Measurements from ENCODE around the gene SIMC1. TPM values are rescaled to one million over a fixed set of nuclear protein-coding genes. Genes with fewer than 3 reads are reported as not detected.

Gene SIMC1
- total RNA-seq, 1 donor from 2014 or later = 10.9 TPM

GRCh38 chr5:176391999-176392398 is 153.8 kb downstream of the SIMC1 start:
- DNase-seq (ENCODE audit: low spot score) = no peak
- no peak overlapping the region for H3K4me3 Mint-ChIP-seq

DNA sequence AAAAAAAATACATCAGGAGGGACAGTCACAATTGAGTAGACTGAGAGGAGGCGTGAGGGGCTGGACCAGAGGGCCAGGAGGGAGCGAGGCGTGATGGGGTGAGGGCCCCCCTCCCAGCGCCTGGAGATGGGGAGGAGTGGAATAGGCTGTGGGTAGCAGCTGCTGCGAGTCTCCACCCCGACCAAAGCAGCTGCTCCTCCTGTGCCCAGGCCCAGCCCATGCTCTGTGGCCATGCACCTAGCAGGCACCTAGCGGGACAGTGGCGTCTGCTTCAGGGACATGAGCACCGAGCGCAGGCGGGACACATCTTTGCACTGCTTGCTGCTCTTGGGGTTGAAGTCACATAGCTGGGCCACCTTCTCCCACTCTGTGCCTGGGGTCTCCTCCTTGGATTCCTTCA is 154.3 kb downstream of the SIMC1 start:
- Histone ChIP-seq H3K36me3 (no peaks in the 10 kb centered on the region), H3K4me2 (no peak overlapping the region), H3K4me1 (peaks cover 6% of the 10 kb centered on the region), H3K27ac (no peak overlapping the region), H3K9me3 (ENCODE audit: low read depth) (no peaks in the 10 kb centered on the region), H3K27me3 (no peaks in the 10 kb centered on the region), H4K20me1 (ENCODE audit: low read depth) (peaks cover 4% of the 10 kb centered on the region), H2AFZ (replicated peaks) (no peak overlapping the region), H3K79me2 (ENCODE audit: low read depth) (peaks cover 24% of the 10 kb centered on the region), H3K9ac (no peak overlapping the region), H3K4me3 (no peak overlapping the region), H3F3A (ENCODE audit: low read depth) (peaks cover 7% of the 10 kb centered on the region)
- peaks cover 3% of the 10 kb centered on the region for H3K36me3 Mint-ChIP-seq
- H3K27ac Mint-ChIP-seq = no peak overlapping the region
- DNase-seq (ENCODE audit: low spot score) = no peak
- H3K27me3 Mint-ChIP-seq (ENCODE audit: insufficient read depth, low read depth) = peaks cover 14% of the 10 kb centered on the region
- peaks cover 10% of the 10 kb centered on the region for H3K4me1 Mint-ChIP-seq
- no peaks in the 10 kb centered on the region for H3K9me3 Mint-ChIP-seq
- H3K4me3 Mint-ChIP-seq = no peak overlapping the region
- no peak for TF ChIP-seq EZH2 (IDR thresholded peaks at IDR 0.05)
- TF ChIP-seq EZH2phosphoT487 (IDR thresholded peaks at IDR 0.05) = no peak
- TF ChIP-seq, protein P1, sequence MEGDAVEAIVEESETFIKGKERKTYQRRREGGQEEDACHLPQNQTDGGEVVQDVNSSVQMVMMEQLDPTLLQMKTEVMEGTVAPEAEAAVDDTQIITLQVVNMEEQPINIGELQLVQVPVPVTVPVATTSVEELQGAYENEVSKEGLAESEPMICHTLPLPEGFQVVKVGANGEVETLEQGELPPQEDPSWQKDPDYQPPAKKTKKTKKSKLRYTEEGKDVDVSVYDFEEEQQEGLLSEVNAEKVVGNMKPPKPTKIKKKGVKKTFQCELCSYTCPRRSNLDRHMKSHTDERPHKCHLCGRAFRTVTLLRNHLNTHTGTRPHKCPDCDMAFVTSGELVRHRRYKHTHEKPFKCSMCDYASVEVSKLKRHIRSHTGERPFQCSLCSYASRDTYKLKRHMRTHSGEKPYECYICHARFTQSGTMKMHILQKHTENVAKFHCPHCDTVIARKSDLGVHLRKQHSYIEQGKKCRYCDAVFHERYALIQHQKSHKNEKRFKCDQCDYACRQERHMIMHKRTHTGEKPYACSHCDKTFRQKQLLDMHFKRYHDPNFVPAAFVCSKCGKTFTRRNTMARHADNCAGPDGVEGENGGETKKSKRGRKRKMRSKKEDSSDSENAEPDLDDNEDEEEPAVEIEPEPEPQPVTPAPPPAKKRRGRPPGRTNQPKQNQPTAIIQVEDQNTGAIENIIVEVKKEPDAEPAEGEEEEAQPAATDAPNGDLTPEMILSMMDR (IDR thresholded peaks at IDR 0.05) = no peak

More at GRCh38 chr5:176391999-176392398, 153.8 kb downstream of the SIMC1 start:
- peaks cover 14% of the 10 kb centered on the region for H3K4me1 Mint-ChIP-seq
- Histone ChIP-seq H3K36me3 (no peaks in the 10 kb centered on the region), H3K27ac (no peak overlapping the region), H3K4me1 (peaks cover 11% of the 10 kb centered on the region), H4K20me1 (ENCODE audit: low read depth) (peaks cover 8% of the 10 kb centered on the region), H3K4me2 (no peak overlapping the region), H3K79me2 (ENCODE audit: low read depth) (peaks cover 29% of the 10 kb centered on the region), H2AFZ (replicated peaks) (no peak overlapping the region), H3K9ac (no peak overlapping the region), H3K9me3 (ENCODE audit: low read depth) (no peaks in the 10 kb centered on the region), H3K4me3 (no peak overlapping the region), H3K27me3 (no peaks in the 10 kb centered on the region), H3F3A (ENCODE audit: low read depth) (peaks cover 7% of the 10 kb centered on the region)
- H3K9me3 Mint-ChIP-seq = no peaks in the 10 kb centered on the region
- peaks cover 3% of the 10 kb centered on the region for H3K36me3 Mint-ChIP-seq
- no peak overlapping the region for H3K27ac Mint-ChIP-seq
- TF ChIP-seq, protein P1 (IDR thresholded peaks at IDR 0.05) = no peak
- TF ChIP-seq EZH2phosphoT487 (IDR thresholded peaks at IDR 0.05) = no peak
- no peak for TF ChIP-seq EZH2 (IDR thresholded peaks at IDR 0.05)
- H3K27me3 Mint-ChIP-seq (ENCODE audit: insufficient read depth, low read depth) = peaks cover 14% of the 10 kb centered on the region

DNA sequence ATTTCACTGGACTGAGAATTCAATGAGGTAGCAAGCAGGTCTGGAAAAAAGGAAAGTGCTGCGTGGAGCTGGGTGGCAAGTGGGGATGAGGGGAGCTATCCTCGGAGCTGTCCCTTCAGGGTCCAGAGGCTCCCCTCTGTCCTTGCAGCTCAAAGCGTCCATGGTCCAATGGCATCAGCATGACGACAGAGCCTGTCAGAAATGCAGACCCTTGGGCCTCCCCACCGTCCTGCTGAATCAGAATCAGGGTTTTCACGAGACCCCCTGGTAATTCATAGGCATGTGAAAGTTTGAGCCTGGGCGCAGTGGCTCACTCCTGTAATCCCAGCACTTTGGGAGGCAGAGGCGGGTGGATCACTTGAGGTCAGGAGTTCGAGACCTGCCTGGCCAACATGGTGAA is 155.9 kb downstream of the SIMC1 start:
- Mint-ChIP-seq H3K4me1 (peaks cover 5% of the 10 kb centered on the region), H3K4me3 (no peak overlapping the region), H3K27ac (no peak overlapping the region), H3K27me3 (ENCODE audit: insufficient read depth, low read depth) (peaks cover 8% of the 10 kb centered on the region), H3K9me3 (no peaks in the 10 kb centered on the region), H3K36me3 (peaks cover 3% of the 10 kb centered on the region)
- H3K27ac ChIP-seq = no peak overlapping the region
- no peaks in the 10 kb centered on the region for H3K36me3 ChIP-seq
- H3K4me1 ChIP-seq = peaks cover 4% of the 10 kb centered on the region
- H3F3A ChIP-seq (ENCODE audit: low read depth) = peaks cover 6% of the 10 kb centered on the region
- H3K27me3 ChIP-seq = no peaks in the 10 kb centered on the region
- no peak overlapping the region for H3K4me2 ChIP-seq
- no peaks in the 10 kb centered on the region for H4K20me1 ChIP-seq (ENCODE audit: low read depth)
- H3K4me3 ChIP-seq = no peak overlapping the region
- no peak for TF ChIP-seq EZH2 (IDR thresholded peaks at IDR 0.05)
- TF ChIP-seq, protein P1 (IDR thresholded peaks at IDR 0.05) = no peak
- no peak for TF ChIP-seq EZH2phosphoT487 (IDR thresholded peaks at IDR 0.05)
- H2AFZ ChIP-seq (replicated peaks) = no peak overlapping the region
- DNase-seq (ENCODE audit: low spot score) = no peak
- peaks cover 15% of the 10 kb centered on the region for H3K79me2 ChIP-seq (ENCODE audit: low read depth)
- no peak overlapping the region for H3K9ac ChIP-seq
- H3K9me3 ChIP-seq (ENCODE audit: low read depth) = no peaks in the 10 kb centered on the region
